ENCODE results near the gene HYLS1.
A peak's percentile ranks its signal among the peaks of the same experiment; 100 is the strongest.
"Not testable (repeated sequence)": the region's sequence is repeated elsewhere in the genome, so short reads cannot be mapped to it uniquely, and the experiment has no call there.

The HYLS1 gene

DNA sequence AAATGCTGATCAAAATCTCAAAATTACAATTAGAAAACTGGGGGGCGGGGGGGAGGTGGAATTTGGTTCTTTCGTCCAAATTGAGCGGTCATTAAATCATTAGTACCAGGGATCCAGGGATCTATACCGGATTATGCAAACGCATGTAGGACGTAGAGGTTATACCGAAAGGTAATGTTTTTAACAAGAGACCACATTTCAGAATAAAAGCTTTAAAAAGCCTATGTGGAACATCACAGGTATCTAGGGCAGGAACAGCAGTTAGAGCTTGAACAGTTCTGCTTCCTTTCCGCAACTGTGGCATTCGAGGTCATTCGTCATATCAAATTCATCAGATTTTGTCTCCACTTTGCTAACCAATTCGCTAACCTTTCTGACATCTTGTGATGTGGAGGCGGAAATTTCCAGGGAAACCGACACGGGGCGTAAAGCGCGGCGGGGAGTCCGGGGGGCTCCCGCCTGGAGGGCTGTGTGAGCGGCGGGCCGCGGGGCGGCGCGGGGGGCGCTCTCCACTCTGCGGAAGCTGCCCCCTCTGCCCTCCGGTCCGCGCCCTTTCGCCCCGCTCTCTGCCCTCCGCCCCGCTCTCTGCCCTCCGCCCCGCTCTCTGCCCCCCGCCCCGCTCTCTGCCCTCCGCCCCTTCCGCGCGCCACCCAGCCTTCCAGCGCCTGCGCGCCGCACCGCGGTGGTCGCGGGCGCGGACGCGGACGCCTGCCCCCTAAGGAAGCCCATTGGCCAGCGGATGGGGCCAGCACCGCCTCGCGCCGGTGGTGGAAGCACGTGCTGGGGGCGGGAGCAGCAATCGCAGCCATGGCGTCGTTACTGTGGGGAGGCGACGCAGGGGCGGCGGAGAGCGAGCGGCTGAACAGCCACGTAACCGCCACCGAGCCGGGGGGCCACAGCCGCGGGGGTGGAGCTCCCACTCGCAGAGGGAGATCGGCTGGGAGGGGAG, 16.5 kb downstream of the HYLS1 start, which contains the start of gene DDX25:
Gene DDX25 (plus strand): TSS at position 798 of the 949 bp plus-strand sequence. CDS start 10 bp downstream, at position 808.
- peak within 1 kb of the TSS; percentile 29 for H2AFZ ChIP-seq (ENCODE audit: low read length, unreplicated experiment)
- H3K27ac ChIP-seq (ENCODE audit: low read depth, low read length): no peak within 1 kb of the TSS
- no peaks in the 10 kb centered on the region for H3K4me1 ChIP-seq (ENCODE audit: control insufficient read depth, insufficient read depth, low read length, unreplicated experiment)
- H3K4me3 ChIP-seq (ENCODE audit: low read depth, low read length): peak within 1 kb of the TSS; percentile 85
- H3K27me3 ChIP-seq (ENCODE audit: insufficient read depth, low read length): peaks cover 49% of the 10 kb centered on the region
- H3K79me2 ChIP-seq (ENCODE audit: control insufficient read depth, insufficient read depth, low read length, unreplicated experiment): peaks cover 13% of the 10 kb centered on the region
- H3K36me3 ChIP-seq (ENCODE audit: insufficient read depth, low read length): peaks cover 11% of the 10 kb centered on the region

DNA sequence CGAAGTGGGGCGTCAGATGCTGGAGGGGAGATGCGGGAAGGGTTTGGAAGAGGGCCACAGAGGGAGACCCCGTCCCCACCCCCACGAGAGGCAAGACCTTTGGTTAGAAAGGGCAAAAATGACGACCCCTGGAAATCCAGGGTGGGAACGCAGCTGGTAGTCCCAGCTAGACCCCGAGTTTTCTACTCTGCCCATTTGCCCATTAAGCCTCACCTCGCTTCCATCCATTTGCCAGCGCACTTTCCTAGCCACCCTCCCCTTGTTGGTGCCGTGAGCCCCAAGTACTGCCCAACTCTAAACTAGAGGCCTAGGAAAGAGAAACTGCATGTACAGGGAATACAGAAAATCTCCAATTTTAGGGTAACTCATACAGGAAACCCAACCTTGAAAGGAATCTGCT, 17.2 kb downstream of the HYLS1 start:
- peak overlapping the region; percentile 85 for H3K4me3 ChIP-seq (ENCODE audit: low read depth, low read length)

DNA sequence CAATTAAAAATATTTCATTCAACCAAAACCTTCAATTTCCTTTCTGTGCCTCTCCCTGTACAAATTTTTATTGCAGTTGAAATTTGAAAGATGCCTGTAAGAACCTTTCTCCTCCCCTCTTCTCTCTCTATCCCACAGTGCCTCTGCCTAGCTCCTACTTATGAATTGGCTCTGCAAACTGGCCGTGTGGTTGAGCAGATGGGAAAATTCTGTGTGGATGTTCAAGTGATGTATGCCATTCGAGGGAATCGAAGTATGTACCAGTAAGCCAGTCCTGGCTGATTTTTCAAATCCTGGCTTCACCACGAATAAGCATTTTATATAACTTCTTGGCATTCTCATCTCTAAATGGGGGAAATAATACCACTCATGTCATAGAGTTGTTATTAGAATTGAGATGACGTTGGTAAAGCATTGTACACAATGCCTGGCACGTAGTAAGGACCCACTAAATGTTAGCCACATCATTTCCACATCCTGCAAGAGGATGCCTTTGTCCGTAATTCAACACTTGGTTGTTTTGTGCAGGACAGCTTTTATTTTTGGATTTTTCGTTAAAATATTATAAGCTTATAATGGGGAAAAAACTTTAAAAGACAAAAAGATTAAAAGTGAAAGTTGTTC, 22.9 kb downstream of the HYLS1 start:
- Histone ChIP-seq H3K36me3 (ENCODE audit: insufficient read depth, low read length) (no peaks in the 10 kb centered on the region), H2AFZ (ENCODE audit: low read length, unreplicated experiment) (no peak overlapping the region), H3K4me1 (ENCODE audit: control insufficient read depth, insufficient read depth, low read length, unreplicated experiment) (no peaks in the 10 kb centered on the region), H3K27ac (ENCODE audit: low read depth, low read length) (no peak overlapping the region), H3K4me3 (ENCODE audit: low read depth, low read length) (no peak overlapping the region), H3K27me3 (ENCODE audit: insufficient read depth, low read length) (peaks cover 60% of the 10 kb centered on the region), H3K79me2 (ENCODE audit: control insufficient read depth, insufficient read depth, low read length, unreplicated experiment) (no peaks in the 10 kb centered on the region)

More for the DNA sequence above, 17.2 kb downstream of the HYLS1 start:
- Histone ChIP-seq H2AFZ (ENCODE audit: low read length, unreplicated experiment) (no peak overlapping the region), H3K27ac (ENCODE audit: low read depth, low read length) (no peak overlapping the region), H3K79me2 (ENCODE audit: control insufficient read depth, insufficient read depth, low read length, unreplicated experiment) (peaks cover 11% of the 10 kb centered on the region), H3K27me3 (ENCODE audit: insufficient read depth, low read length) (peaks cover 52% of the 10 kb centered on the region), H3K36me3 (ENCODE audit: insufficient read depth, low read length) (peaks cover 8% of the 10 kb centered on the region), H3K4me1 (ENCODE audit: control insufficient read depth, insufficient read depth, low read length, unreplicated experiment) (no peaks in the 10 kb centered on the region)

DNA sequence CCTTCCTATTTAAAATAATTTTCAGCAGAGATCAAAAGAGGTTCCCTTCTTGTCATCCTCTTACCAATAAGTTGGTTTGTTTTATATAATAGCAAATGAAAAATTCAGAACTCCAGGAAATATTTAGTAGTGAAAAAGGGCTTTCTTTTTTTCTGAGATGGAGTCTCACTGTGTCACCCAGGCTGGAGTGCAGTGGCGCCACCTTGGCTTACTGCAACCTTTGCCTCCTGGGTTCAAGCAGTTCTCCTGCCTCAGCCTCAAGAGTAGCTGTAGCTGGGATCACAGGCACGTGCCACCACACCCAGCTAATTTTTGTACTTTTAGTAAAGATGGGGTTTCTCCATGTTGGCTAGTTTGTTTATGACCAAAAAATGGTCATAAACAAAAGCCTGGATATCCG, 27.1 kb downstream of the HYLS1 start:
- H3K27me3 ChIP-seq (ENCODE audit: insufficient read depth, low read length): peaks cover 66% of the 10 kb centered on the region
- not testable (repeated sequence) for H3K4me1 ChIP-seq (ENCODE audit: control insufficient read depth, insufficient read depth, low read length, unreplicated experiment); H2AFZ ChIP-seq (ENCODE audit: low read length, unreplicated experiment); H3K27ac ChIP-seq (ENCODE audit: low read depth, low read length); H3K79me2 ChIP-seq (ENCODE audit: control insufficient read depth, insufficient read depth, low read length, unreplicated experiment); H3K4me3 ChIP-seq (ENCODE audit: low read depth, low read length); H3K36me3 ChIP-seq (ENCODE audit: insufficient read depth, low read length)

DNA sequence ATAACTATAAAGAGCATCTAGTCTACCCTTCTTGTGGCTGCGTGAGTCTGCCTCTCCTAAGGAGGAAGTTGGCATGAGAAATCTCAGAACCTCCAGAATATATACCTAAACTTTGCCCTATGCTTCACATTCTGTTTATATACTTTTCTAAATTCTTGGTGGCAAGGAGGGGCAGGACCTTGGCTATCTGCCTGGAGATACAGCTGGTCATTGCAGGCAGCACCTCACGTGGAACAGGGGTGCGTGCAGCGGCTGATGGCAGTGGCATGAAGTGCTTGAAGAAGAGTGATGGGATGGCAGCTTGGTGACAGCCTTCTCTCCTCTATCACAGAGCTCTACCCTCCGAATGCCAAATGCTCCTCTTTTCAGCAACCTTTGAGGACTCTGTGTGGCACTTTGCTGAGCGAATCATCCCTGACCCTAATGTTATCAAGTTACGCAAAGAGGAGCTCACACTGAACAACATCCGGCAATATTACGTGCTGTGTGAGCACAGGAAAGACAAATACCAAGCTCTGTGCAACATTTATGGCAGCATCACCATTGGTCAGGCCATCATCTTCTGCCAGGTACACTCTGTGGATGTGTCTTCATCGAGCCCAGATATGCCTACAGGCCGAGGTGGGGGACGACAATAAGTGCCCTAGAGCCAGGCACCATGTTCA, 29.3 kb downstream of the HYLS1 start:
- Histone ChIP-seq H2AFZ (ENCODE audit: low read length, unreplicated experiment) (no peak overlapping the region), H3K4me3 (ENCODE audit: low read depth, low read length) (no peak overlapping the region), H3K79me2 (ENCODE audit: control insufficient read depth, insufficient read depth, low read length, unreplicated experiment) (no peaks in the 10 kb centered on the region), H3K4me1 (ENCODE audit: control insufficient read depth, insufficient read depth, low read length, unreplicated experiment) (no peaks in the 10 kb centered on the region), H3K36me3 (ENCODE audit: insufficient read depth, low read length) (no peaks in the 10 kb centered on the region), H3K27me3 (ENCODE audit: insufficient read depth, low read length) (peaks cover 53% of the 10 kb centered on the region), H3K27ac (ENCODE audit: low read depth, low read length) (no peak overlapping the region)

DNA sequence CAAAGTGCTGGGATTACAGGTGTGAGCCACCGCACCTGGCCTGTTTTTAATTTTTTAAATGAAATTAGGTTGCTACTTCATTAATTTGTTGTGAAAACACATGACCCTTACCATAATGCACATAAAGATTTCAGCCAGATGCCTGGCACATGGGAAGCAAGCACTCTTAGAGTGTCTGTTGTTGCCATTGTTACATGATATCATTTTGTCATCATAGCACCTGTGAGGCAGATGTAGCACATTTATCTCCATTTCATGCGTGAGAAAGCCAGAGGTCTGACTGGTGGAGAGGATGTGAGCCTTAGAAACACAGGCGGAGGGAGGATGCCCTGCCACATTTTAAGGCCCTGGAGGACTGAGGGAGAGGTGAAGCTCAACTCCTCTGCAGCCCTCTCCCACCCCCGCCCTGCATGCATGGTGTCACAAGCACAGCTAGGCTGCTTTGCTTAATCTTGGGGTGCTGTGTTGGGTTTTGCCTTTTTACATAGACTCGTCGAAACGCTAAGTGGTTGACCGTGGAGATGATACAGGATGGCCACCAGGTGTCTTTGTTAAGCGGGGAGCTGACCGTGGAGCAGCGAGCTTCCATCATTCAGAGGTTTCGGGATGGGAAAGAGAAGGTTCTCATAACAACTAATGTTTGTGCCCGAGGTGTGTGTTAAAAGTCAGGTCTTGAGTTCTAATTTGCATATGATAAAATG, 30.8 kb downstream of the HYLS1 start:
- Histone ChIP-seq H3K4me1 (ENCODE audit: control insufficient read depth, insufficient read depth, low read length, unreplicated experiment) (no peaks in the 10 kb centered on the region), H3K4me3 (ENCODE audit: low read depth, low read length) (no peak overlapping the region), H3K79me2 (ENCODE audit: control insufficient read depth, insufficient read depth, low read length, unreplicated experiment) (no peaks in the 10 kb centered on the region), H3K27me3 (ENCODE audit: insufficient read depth, low read length) (peaks cover 46% of the 10 kb centered on the region), H2AFZ (ENCODE audit: low read length, unreplicated experiment) (no peak overlapping the region), H3K27ac (ENCODE audit: low read depth, low read length) (no peak overlapping the region), H3K36me3 (ENCODE audit: insufficient read depth, low read length) (no peaks in the 10 kb centered on the region)

DNA sequence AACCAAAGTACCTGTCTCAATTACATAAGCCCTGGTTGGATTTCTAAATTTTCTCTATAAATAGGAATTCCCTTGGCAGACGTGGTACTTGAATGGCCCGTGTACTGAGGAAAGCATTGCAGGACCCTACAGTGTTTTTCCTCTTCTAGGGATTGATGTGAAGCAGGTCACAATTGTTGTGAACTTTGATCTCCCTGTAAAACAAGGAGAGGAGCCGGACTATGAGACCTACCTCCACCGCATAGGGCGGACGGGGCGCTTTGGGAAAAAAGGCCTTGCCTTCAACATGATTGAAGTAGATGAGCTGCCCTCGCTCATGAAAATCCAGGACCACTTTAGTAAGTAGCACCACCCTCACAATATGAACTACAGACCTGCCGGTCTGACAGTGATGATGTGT, 33.6 kb downstream of the HYLS1 start:
- Histone ChIP-seq H3K4me1 (ENCODE audit: control insufficient read depth, insufficient read depth, low read length, unreplicated experiment) (no peaks in the 10 kb centered on the region), H3K79me2 (ENCODE audit: control insufficient read depth, insufficient read depth, low read length, unreplicated experiment) (no peaks in the 10 kb centered on the region), H3K27ac (ENCODE audit: low read depth, low read length) (no peak overlapping the region), H3K27me3 (ENCODE audit: insufficient read depth, low read length) (peaks cover 38% of the 10 kb centered on the region), H3K36me3 (ENCODE audit: insufficient read depth, low read length) (no peaks in the 10 kb centered on the region), H3K4me3 (ENCODE audit: low read depth, low read length) (no peak overlapping the region), H2AFZ (ENCODE audit: low read length, unreplicated experiment) (no peak overlapping the region)

DNA sequence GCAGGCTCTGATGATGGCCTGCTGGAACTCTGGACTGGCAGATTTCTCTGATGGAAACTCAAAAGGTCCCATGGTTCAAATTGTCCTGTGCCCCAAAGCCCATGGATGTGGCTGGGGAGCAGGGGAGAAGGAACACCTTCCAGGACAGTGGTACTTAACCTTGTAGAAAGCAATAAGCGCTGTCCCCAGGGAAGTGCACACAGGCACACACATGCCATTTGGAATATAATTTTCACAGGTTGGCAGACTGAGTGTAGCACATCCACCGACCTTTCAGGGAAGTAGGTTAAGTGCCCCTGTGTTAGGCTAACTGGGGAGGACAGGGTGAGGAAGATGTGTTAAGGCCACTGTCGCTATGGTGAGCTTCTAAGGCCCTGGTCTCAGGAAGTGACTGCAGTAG, 34.7 kb downstream of the HYLS1 start:
- Histone ChIP-seq H2AFZ (ENCODE audit: low read length, unreplicated experiment) (no peak overlapping the region), H3K4me1 (ENCODE audit: control insufficient read depth, insufficient read depth, low read length, unreplicated experiment) (no peaks in the 10 kb centered on the region), H3K79me2 (ENCODE audit: control insufficient read depth, insufficient read depth, low read length, unreplicated experiment) (no peaks in the 10 kb centered on the region), H3K27me3 (ENCODE audit: insufficient read depth, low read length) (peaks cover 31% of the 10 kb centered on the region), H3K4me3 (ENCODE audit: low read depth, low read length) (no peak overlapping the region), H3K27ac (ENCODE audit: low read depth, low read length) (no peak overlapping the region), H3K36me3 (ENCODE audit: insufficient read depth, low read length) (no peaks in the 10 kb centered on the region)

DNA sequence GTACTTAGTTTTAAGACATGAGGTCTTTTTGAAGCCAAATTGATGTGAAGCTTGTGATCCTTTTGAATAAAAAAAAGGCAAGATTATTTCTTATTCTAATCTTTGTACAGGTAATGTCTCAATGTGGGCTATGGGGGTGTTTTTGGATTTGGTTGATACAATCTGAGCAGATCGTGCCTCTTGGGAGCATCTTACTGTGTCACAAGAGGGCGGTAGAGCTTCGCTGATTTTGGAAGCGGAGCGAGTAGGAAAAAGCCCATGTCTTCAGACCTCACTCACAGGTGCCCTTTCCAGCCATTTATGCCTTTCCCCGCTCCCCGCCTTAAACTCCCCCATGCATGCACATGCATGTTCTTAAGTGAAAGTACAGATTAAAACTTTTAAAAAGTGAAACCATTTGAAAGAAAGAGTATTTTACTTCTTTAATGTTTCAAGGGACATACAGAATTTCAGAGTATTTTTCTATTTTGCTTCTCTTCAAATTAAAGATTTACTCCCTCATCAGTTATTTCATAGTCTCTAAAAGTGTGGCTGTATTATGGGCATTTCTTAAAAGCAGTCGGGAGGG, 35.6 kb downstream of the HYLS1 start:
- Histone ChIP-seq H3K4me1 (ENCODE audit: control insufficient read depth, insufficient read depth, low read length, unreplicated experiment) (no peaks in the 10 kb centered on the region), H3K27me3 (ENCODE audit: insufficient read depth, low read length) (peaks cover 31% of the 10 kb centered on the region), H2AFZ (ENCODE audit: low read length, unreplicated experiment) (no peak overlapping the region), H3K4me3 (ENCODE audit: low read depth, low read length) (no peak overlapping the region), H3K27ac (ENCODE audit: low read depth, low read length) (no peak overlapping the region), H3K36me3 (ENCODE audit: insufficient read depth, low read length) (no peaks in the 10 kb centered on the region), H3K79me2 (ENCODE audit: control insufficient read depth, insufficient read depth, low read length, unreplicated experiment) (no peaks in the 10 kb centered on the region)

DNA sequence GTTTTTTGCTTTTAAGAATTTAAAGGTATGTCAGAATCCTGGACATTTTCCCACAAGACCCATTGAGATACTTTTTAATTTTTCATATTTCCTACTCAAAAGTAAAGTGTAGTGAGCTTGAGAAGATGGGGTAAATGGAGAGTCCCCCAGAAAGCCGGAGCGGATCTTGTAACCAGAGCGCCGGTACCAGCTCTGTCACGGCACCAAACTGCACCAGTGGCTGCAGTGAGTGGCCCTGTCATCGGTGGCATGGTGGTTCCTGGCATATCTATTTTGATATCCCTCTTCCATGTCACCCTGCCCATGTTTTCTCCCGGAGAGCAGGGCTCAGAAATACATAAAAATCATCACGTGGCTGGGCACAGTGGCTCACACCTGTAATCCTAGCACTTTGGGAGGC, 36.2 kb downstream of the HYLS1 start:
- Histone ChIP-seq H3K79me2 (ENCODE audit: control insufficient read depth, insufficient read depth, low read length, unreplicated experiment) (no peaks in the 10 kb centered on the region), H3K27me3 (ENCODE audit: insufficient read depth, low read length) (peaks cover 32% of the 10 kb centered on the region), H2AFZ (ENCODE audit: low read length, unreplicated experiment) (no peak overlapping the region), H3K36me3 (ENCODE audit: insufficient read depth, low read length) (no peaks in the 10 kb centered on the region), H3K4me3 (ENCODE audit: low read depth, low read length) (no peak overlapping the region), H3K27ac (ENCODE audit: low read depth, low read length) (no peak overlapping the region), H3K4me1 (ENCODE audit: control insufficient read depth, insufficient read depth, low read length, unreplicated experiment) (no peaks in the 10 kb centered on the region)
